HCT116 (cell line): ENCODE results near the gene BCDIN3D.

Experiments
- CTCF ChIP-seq, 3 experiments: fragments of 200-600 bp in 1 of 3; sonication (generic) in 1 of 3; IDR thresholded peaks in 2 of 3; conservative IDR thresholded peaks in 1 of 3; 2 replicates each; pipeline ENCODE4 v1.5.1; 2012 to 2017; ENCODE audit warnings: low read depth in 2 of 3, low read length in 2 of 3, antibody characterized with exemption in 1 of 3, borderline replicate concordance in 1 of 3, control low read depth in 1 of 3, mild to moderate bottlenecking in 1 of 3, mixed read lengths in 1 of 3, mixed run types in 1 of 3, moderate library complexity in 1 of 3; ENCODE audit not compliant: insufficient read depth in 1 of 3
- EZH2 ChIP-seq: fragments of 200-600 bp; sonication (generic); IDR thresholded peaks from 2 replicates; pipeline ENCODE4 v1.6.1; 2017; ENCODE audit warnings: antibody characterized with exemption, mixed run types
- EZH2phosphoT487 ChIP-seq: fragments of 200-600 bp; IDR thresholded peaks from 2 replicates; pipeline ENCODE4 v1.6.1; 2018; ENCODE audit warnings: antibody characterized with exemption, borderline replicate concordance
- MAX ChIP-seq: IDR thresholded peaks from 2 replicates; pipeline ENCODE4 v1.6.1; 2012
- POLR2A ChIP-seq: IDR thresholded peaks from 2 replicates; pipeline ENCODE4 v1.7.0; 2011; ENCODE audit warnings: borderline replicate concordance; ENCODE audit not compliant: insufficient read depth, insufficient read length; ENCODE audit errors: extremely low read depth
- RAD21 ChIP-seq: IDR thresholded peaks from 2 replicates; pipeline ENCODE4 v1.6.1; 2012; ENCODE audit warnings: low read depth, mild to moderate bottlenecking
- REST ChIP-seq: IDR thresholded peaks from 2 replicates; pipeline ENCODE4 v1.6.1; 2012; ENCODE audit warnings: low read depth
- YY1 ChIP-seq: IDR thresholded peaks from 2 replicates; pipeline ENCODE4 v1.6.1; 2011; ENCODE audit warnings: low read length, low read depth, moderate library complexity, mild to moderate bottlenecking; ENCODE audit not compliant: insufficient replicate concordance; ENCODE audit errors: extremely low read depth

- TF ChIP-seq CTCF (IDR thresholded peaks at IDR 0.05 in 2 of 3, conservative IDR thresholded peaks at IDR 0.05 in 1 of 3; ENCODE audit: borderline replicate concordance in 1 of 3, insufficient read depth in 1 of 3, low read depth in 2 of 3, low read length in 2 of 3), result no peak
- no peak for TF ChIP-seq REST
- no peak for TF ChIP-seq EZH2phosphoT487
- TF ChIP-seq EZH2, result no peak
- no peak for TF ChIP-seq MAX
- no peak for TF ChIP-seq RAD21
- TF ChIP-seq POLR2A, result no peak
- TF ChIP-seq YY1, result no peak
Observed at GRCh38 chr12:49806321-49806813, 36.5 kb downstream of the BCDIN3D start.
